Measurements from ENCODE around the gene UGT3A1.

- no peak for TF ChIP-seq CTCF (IDR thresholded peaks at IDR 0.05)
- no peak for TF ChIP-seq POLR2A (IDR thresholded peaks at IDR 0.05)
These were observed 15.0 kb upstream of the UGT3A1 start for GRCh38 chr5:36006163-36006562.
